ENCODE measurements around the gene REG3G.
"Not testable (repeated sequence)": the region's sequence is repeated elsewhere in the genome, so short reads cannot be mapped to it uniquely, and the experiment has no call there.

Gene REG3G

GRCh38 chr2:79026061-79026460 is 559 bp downstream of the REG3G start:
- no peak for DNase-seq

GRCh38 chr2:79039944-79040343 is 14.4 kb downstream of the REG3G start:
- DNase-seq: no peak

- DNase-seq: no peak
Measured at GRCh38 chr2:79041032-79041448, 15.5 kb downstream of the REG3G start.

- DNase-seq: not testable (repeated sequence)
Measured at GRCh38 chr2:79053486-79053885, 28.0 kb downstream of the REG3G start.

- not testable (repeated sequence) for DNase-seq
Measured at GRCh38 chr2:79054769-79055168, 29.3 kb downstream of the REG3G start.

GRCh38 chr2:79065201-79065600 is 39.7 kb downstream of the REG3G start:
- DNase-seq: no peak

- DNase-seq: no peak
Measured at GRCh38 chr2:79071078-79071477, 45.6 kb downstream of the REG3G start.

Data from activated CD4-positive, alpha-beta T cell treated with anti-CD3 and anti-CD28 coated beads for 48 hours (primary cell).